T follicular helper cell (primary cell): ENCODE measurements around the gene TIMM23B.
"Not testable (repeated sequence)": the region's sequence is repeated elsewhere in the genome, so short reads cannot be mapped to it uniquely, and the experiment has no call there.

Experiments used
- DNase-seq: peaks from one replicate; pipeline ENCODE4 v3.0.0-alpha.2; 2020; ENCODE audit warnings: low read depth

The TIMM23B gene

GRCh38 chr10:49977756-49978155, 35.9 kb downstream of the TIMM23B start:
- not testable (repeated sequence) for DNase-seq

GRCh38 chr10:49987207-49987606, 45.4 kb downstream of the TIMM23B start:
- DNase-seq: not testable (repeated sequence)

GRCh38 chr10:49988376-49988775, 46.5 kb downstream of the TIMM23B start, which contains the start of gene AGAP6:
AGAP6 (plus strand) TSS chr10:49988406; CDS start chr10:49988716, 310 bp downstream.
- not testable (repeated sequence) for DNase-seq

- not testable (repeated sequence) for DNase-seq
Measured at GRCh38 chr10:49995321-49995720, 53.5 kb downstream of the TIMM23B start.

- not testable (repeated sequence) for DNase-seq
Measured at GRCh38 chr10:50014024-50014423, 72.2 kb downstream of the TIMM23B start.

- DNase-seq: not testable (repeated sequence)
Measured at GRCh38 chr10:50015596-50016220, 73.9 kb downstream of the TIMM23B start.

- DNase-seq: not testable (repeated sequence)
Measured at GRCh38 chr10:50016926-50017325, 75.1 kb downstream of the TIMM23B start.

GRCh38 chr10:50017646-50018045, 75.8 kb downstream of the TIMM23B start:
- not testable (repeated sequence) for DNase-seq

GRCh38 chr10:50019279-50019678, 77.4 kb downstream of the TIMM23B start:
- DNase-seq: not testable (repeated sequence)

GRCh38 chr10:50020451-50021024, 78.7 kb downstream of the TIMM23B start:
- DNase-seq: not testable (repeated sequence)

- DNase-seq: no peak
Measured at GRCh38 chr10:50021646-50022045, 79.8 kb downstream of the TIMM23B start.
